SK-N-SH (cell line): ENCODE results near the gene FRMD1. TPM values are rescaled to one million over a fixed set of nuclear protein-coding genes. Genes with fewer than 3 reads are reported as not detected.

ENCODE experiments used
- CTCF ChIA-PET: fragments of 300-600, 350-600 bp; formaldehyde crosslinking; extraction: SDS; loops from one replicate; lab custom pipeline; 2021; lab: Yijun Ruan, JAX
- POLR2A ChIA-PET: fragments of 350-600 bp; sonication (Branson Sonifier 250); formaldehyde crosslinking; extraction: SDS; loops from one replicate; lab custom pipeline; 2020; ENCODE audit warnings: antibody characterized with exemption, inconsistent platforms; lab: Yijun Ruan, JAX
- DNase-seq: peaks from one replicate; pipeline ENCODE4 v3.0.0; 2012
- H2AFZ ChIP-seq: fragments of 200-600 bp; sonication (generic); 2 replicates; pipeline ENCODE4 v1.8.1; 2016; ENCODE audit warnings: antibody characterized with exemption, mild to moderate bottlenecking, low read depth
- H3F3A ChIP-seq: fragments of 200-600 bp; sonication (generic); replicated peaks from 2 replicates; pipeline ENCODE3; 2016; ENCODE audit warnings: antibody characterized with exemption, mild to moderate bottlenecking; ENCODE audit not compliant: insufficient read depth
- H3K27ac ChIP-seq, 2 experiments: fragments of 200-500 bp in 1 of 2; fragments of 200-600 bp in 1 of 2; sonication (Bioruptor generic) in 1 of 2; sonication (generic), shearing (Covaris generic) in 1 of 2; 2 replicates each; pipeline versions ENCODE4 v1.5.1 to v1.6.1; 2014 to 2016; ENCODE audit warnings: low read depth in 2 of 2, inconsistent platforms in 1 of 2, low read length in 1 of 2, mild to moderate bottlenecking in 1 of 2, mixed read lengths in 1 of 2
- H3K27me3 ChIP-seq: fragments of 200-600 bp; sonication (generic), shearing (Covaris generic); 2 replicates; pipeline ENCODE4 v1.6.1; 2016; ENCODE audit warnings: mixed run types; ENCODE audit not compliant: insufficient read depth
- H3K36me3 ChIP-seq, 2 experiments: fragments of 200-500 bp in 1 of 2; fragments of 200-600 bp in 1 of 2; sonication (Bioruptor generic) in 1 of 2; sonication (generic) in 1 of 2; replicated peaks in 1 of 2; 2 replicates each; pipeline versions ENCODE3 to v1.5.1; 2014 to 2016; ENCODE audit warnings: low read length in 1 of 2, mild to moderate bottlenecking in 1 of 2; ENCODE audit not compliant: insufficient read depth in 2 of 2, control insufficient read depth in 1 of 2
- H3K4me1 ChIP-seq, 2 experiments: fragments of 200-500 bp in 1 of 2; fragments of 200-600 bp in 1 of 2; sonication (Bioruptor generic) in 1 of 2; sonication (generic), shearing (Covaris generic) in 1 of 2; 2 replicates each; pipeline versions ENCODE4 v1.5.1 to v1.6.1; 2014 to 2016; ENCODE audit warnings: low read depth in 1 of 2, low read length in 1 of 2, mixed run types in 1 of 2; ENCODE audit not compliant: insufficient read depth in 2 of 2, control insufficient read depth in 1 of 2
- H3K4me2 ChIP-seq: fragments of 200-600 bp; sonication (generic), shearing (Covaris generic); 2 replicates; pipeline ENCODE4 v1.6.1; 2017; ENCODE audit warnings: mixed run types
- H3K4me3 ChIP-seq, 2 experiments: fragments of 200-500 bp in 1 of 2; fragments of 200-600 bp in 1 of 2; sonication (Bioruptor generic) in 1 of 2; sonication (generic), shearing (Covaris generic) in 1 of 2; 2 replicates each; pipeline versions ENCODE4 v1.5.1 to v1.8.1; 2014 to 2016; ENCODE audit warnings: low read depth in 2 of 2, inconsistent platforms in 1 of 2, low read length in 1 of 2, mild to moderate bottlenecking in 1 of 2, mixed read lengths in 1 of 2, moderate library complexity in 1 of 2
- H3K79me2 ChIP-seq: fragments of 200-600 bp; sonication (generic); 2 replicates; pipeline ENCODE4 v1.8.1; 2017; ENCODE audit warnings: mild to moderate bottlenecking; ENCODE audit not compliant: insufficient read depth
- H3K9ac ChIP-seq: fragments of 200-600 bp; sonication (generic); 2 replicates; pipeline ENCODE4 v1.6.1; 2017; ENCODE audit warnings: mixed run types
- H3K9me2 ChIP-seq: fragments of 200-600 bp; sonication (generic); 2 replicates; pipeline ENCODE4 v1.6.1; 2017; ENCODE audit warnings: mixed run types
- H3K9me3 ChIP-seq: fragments of 200-600 bp; sonication (generic); 2 replicates; pipeline ENCODE4 v1.6.1; 2017; ENCODE audit warnings: mixed run types, mild to moderate bottlenecking, moderate library complexity
- H4K20me1 ChIP-seq: fragments of 200-600 bp; sonication (generic); 2 replicates; pipeline ENCODE4 v1.6.1; 2017; ENCODE audit warnings: mild to moderate bottlenecking, mixed run types; ENCODE audit not compliant: insufficient read depth
- ELF1 ChIP-seq: IDR thresholded peaks from 2 replicates; pipeline ENCODE4 v1.4.0; 2012
- EZH2phosphoT487 ChIP-seq: fragments of 200-600 bp; sonication (generic); IDR thresholded peaks from 2 replicates; pipeline ENCODE4 v1.6.1; 2017; ENCODE audit warnings: low read depth, mixed run types, mild to moderate bottlenecking, antibody characterized with exemption, moderate library complexity, borderline replicate concordance
- FOXM1 ChIP-seq: IDR thresholded peaks from 2 replicates; pipeline ENCODE4 v1.4.0; 2012; ENCODE audit warnings: low read depth, mild to moderate bottlenecking
- GABPA ChIP-seq: IDR thresholded peaks from 2 replicates; pipeline ENCODE4 v1.4.0; 2012; ENCODE audit warnings: low read depth, mild to moderate bottlenecking
- MEF2A ChIP-seq: IDR thresholded peaks from 2 replicates; pipeline ENCODE4 v1.4.0; 2012; ENCODE audit warnings: low read depth, borderline replicate concordance
- MXI1 ChIP-seq: IDR thresholded peaks from 2 replicates; pipeline ENCODE4 v1.6.1; 2012; ENCODE audit warnings: mild to moderate bottlenecking, low read depth, low read length, improper control_type of control experiment
- NFIC ChIP-seq: IDR thresholded peaks from 2 replicates; pipeline ENCODE4 v1.4.0; 2012; ENCODE audit warnings: borderline replicate concordance
- NRF1 ChIP-seq: IDR thresholded peaks from 2 replicates; pipeline ENCODE4 v1.6.1; 2012; ENCODE audit warnings: low read depth, mild to moderate bottlenecking, low read length
- POLR2AphosphoS5 ChIP-seq: IDR thresholded peaks from 2 replicates; pipeline ENCODE4 v1.6.1; 2012; ENCODE audit warnings: low read depth, low read length
- RAD21 ChIP-seq: IDR thresholded peaks from 2 replicates; pipeline ENCODE4 v1.6.1; 2012; ENCODE audit warnings: mild to moderate bottlenecking, low read length
- RFX5 ChIP-seq: IDR thresholded peaks from 2 replicates; pipeline ENCODE4 v1.6.1; 2012; ENCODE audit warnings: mild to moderate bottlenecking, improper control_type of control experiment, low read length
- RXRA ChIP-seq: IDR thresholded peaks from 2 replicates; pipeline ENCODE4 v1.4.0; 2012; ENCODE audit warnings: low read depth, mild to moderate bottlenecking, borderline replicate concordance
- SIN3A ChIP-seq: IDR thresholded peaks from 2 replicates; pipeline ENCODE4 v1.6.1; 2012; ENCODE audit warnings: low read depth, mild to moderate bottlenecking, low read length, moderate library complexity, borderline replicate concordance
- TAF1 ChIP-seq: IDR thresholded peaks from 2 replicates; pipeline ENCODE4 v1.6.1; 2012; ENCODE audit warnings: low read depth, mild to moderate bottlenecking, low read length, moderate library complexity, borderline replicate concordance
- TCF12 ChIP-seq: IDR thresholded peaks from 2 replicates; pipeline ENCODE4 v1.4.0; 2012
- TEAD4 ChIP-seq: IDR thresholded peaks from 2 replicates; pipeline ENCODE4 v1.4.0; 2012; ENCODE audit warnings: mild to moderate bottlenecking, borderline replicate concordance; ENCODE audit not compliant: insufficient read depth
- YY1 ChIP-seq: IDR thresholded peaks from 2 replicates; pipeline ENCODE4 v1.4.0; 2012; ENCODE audit warnings: low read depth, mild to moderate bottlenecking
- WGBS: methylation state at CpG from one replicate; pipeline ENCODE4 v1.1.6; 2017; ENCODE audit warnings: low lambda C conversion rate; 5-methylcytosine and 5-hydroxymethylcytosine counted together
- polyA plus RNA-seq, 3 experiments: library from polyadenylated mRNA; depleted of rRNA; stranded (reverse); fragments of >200 nt; gene quantifications; 2 replicates each; pipeline ENCODE4 v1.2.3, GENCODE V29; 2012
- TF ChIP-seq, protein P1 (sequence below): fragments of 150-350 bp; IDR thresholded peaks from 2 replicates; pipeline ENCODE4 v1.6.1; 2017; ENCODE audit warnings: antibody characterized with exemption, low read length, low read depth, borderline replicate concordance
- TF ChIP-seq, protein P2 (sequence below): IDR thresholded peaks from 2 replicates; pipeline ENCODE4 v1.4.0; 2012; ENCODE audit warnings: low read depth, borderline replicate concordance
- TF ChIP-seq, protein P3 (sequence below): fragments of 150-350 bp; IDR thresholded peaks from 2 replicates; pipeline ENCODE4 v1.6.1; 2016; ENCODE audit warnings: mild to moderate bottlenecking, low read depth, low read length
- TF ChIP-seq, protein P4 (sequence below): IDR thresholded peaks from 2 replicates; pipeline ENCODE4 v1.4.0; 2012; ENCODE audit warnings: low read depth, borderline replicate concordance

Gene FRMD1
- polyA plus RNA-seq, 1 of the 3 experiments (the other 2 are of a cell fraction): not detected

DNA sequence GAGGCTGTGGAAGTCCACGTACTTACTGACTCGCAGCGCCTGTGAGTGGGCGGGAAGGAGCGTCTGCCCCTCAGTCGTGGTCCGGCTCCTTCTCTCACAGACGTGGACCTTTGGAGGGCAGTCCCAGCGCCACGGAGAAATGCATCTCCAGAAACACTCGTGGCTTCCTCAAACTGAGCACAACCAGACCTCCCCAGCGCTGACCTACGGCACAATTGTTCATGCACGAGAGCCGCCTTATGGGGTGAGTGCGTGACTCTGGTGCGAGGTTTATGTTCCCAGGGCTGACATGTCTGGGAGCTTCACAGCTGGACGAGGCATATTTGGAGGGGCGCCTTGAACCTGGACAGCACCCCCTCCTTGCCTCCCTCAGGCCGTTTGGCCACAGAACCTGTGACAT is 29.7 kb downstream of the FRMD1 start:
- no peak overlapping the region for H3K27ac ChIP-seq
- H3K4me1 ChIP-seq: peaks cover 0 to 10% of the 10 kb centered on the region in 2 experiments; a peak in 1 of 4 replicates
- no peak overlapping the region for H2AFZ ChIP-seq
- no peaks in the 10 kb centered on the region for H3K9me2 ChIP-seq
- H3K36me3 ChIP-seq: no peaks in the 10 kb centered on the region
- no peaks in the 10 kb centered on the region for H3F3A ChIP-seq
- no peak overlapping the region for H3K4me3 ChIP-seq
- H3K27me3 ChIP-seq: no peaks in the 10 kb centered on the region
- H4K20me1 ChIP-seq: no peaks in the 10 kb centered on the region
- H3K79me2 ChIP-seq: no peaks in the 10 kb centered on the region
- no peak for TF ChIP-seq TCF12
- no peak for TF ChIP-seq POLR2AphosphoS5
- no peak for TF ChIP-seq TAF1
- TF ChIP-seq MEF2A: no peak
- no peak for TF ChIP-seq FOXM1
- TF ChIP-seq SIN3A: no peak
- TF ChIP-seq, all 33 proteins: peak for 0
- POLR2A ChIA-PET: interaction anchor here (0.6 kb wide), 1 partner anchor 123 kb away, joined by 3 read pairs; no protein-coding TSS in a partner anchor
- Histone ChIP-seq H3K9me3 (no peaks in the 10 kb centered on the region), H3K9ac (no peak overlapping the region), H3K4me2 (no peak overlapping the region)
- WGBS: 76% methylated on average over 12 of the region's 20 CpGs
- CTCF ChIA-PET: interaction anchor here (1.4 kb wide), 1 partner anchor 143 kb away, joined by 3 read pairs; no protein-coding TSS in a partner anchor
- DNase-seq: no peak

DNA sequence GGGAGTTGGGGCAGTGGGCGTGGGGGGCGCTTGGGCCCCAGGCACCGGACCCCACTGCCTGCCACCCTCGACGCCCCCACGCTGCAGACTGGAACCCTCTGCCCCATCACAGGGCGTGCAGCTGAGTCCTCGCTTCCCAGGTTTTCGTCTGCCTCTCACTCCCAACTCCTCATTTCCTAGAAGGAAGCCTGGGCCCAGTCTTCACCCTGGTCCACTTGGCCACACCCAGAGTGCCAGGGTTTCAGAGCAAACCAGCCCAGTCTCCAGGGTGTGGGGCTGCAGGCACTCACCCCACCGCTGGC is 30.3 kb downstream of the FRMD1 start:
- TF ChIP-seq SIN3A (no peak), POLR2AphosphoS5 (no peak), TCF12 (no peak), NFIC (no peak), NRF1 (no peak), RXRA (no peak), RAD21 (no peak), YY1 (no peak), RFX5 (no peak), MXI1 (no peak), ELF1 (no peak), TAF1 (no peak), GABPA (no peak), EZH2phosphoT487 (no peak), TEAD4 (no peak)
- TF ChIP-seq, protein P1, sequence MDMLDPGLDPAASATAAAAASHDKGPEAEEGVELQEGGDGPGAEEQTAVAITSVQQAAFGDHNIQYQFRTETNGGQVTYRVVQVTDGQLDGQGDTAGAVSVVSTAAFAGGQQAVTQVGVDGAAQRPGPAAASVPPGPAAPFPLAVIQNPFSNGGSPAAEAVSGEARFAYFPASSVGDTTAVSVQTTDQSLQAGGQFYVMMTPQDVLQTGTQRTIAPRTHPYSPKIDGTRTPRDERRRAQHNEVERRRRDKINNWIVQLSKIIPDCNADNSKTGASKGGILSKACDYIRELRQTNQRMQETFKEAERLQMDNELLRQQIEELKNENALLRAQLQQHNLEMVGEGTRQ: no peak
- TF ChIP-seq, protein P2, sequence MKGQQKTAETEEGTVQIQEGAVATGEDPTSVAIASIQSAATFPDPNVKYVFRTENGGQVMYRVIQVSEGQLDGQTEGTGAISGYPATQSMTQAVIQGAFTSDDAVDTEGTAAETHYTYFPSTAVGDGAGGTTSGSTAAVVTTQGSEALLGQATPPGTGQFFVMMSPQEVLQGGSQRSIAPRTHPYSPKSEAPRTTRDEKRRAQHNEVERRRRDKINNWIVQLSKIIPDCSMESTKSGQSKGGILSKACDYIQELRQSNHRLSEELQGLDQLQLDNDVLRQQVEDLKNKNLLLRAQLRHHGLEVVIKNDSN: no peak
- TF ChIP-seq, protein P3, sequence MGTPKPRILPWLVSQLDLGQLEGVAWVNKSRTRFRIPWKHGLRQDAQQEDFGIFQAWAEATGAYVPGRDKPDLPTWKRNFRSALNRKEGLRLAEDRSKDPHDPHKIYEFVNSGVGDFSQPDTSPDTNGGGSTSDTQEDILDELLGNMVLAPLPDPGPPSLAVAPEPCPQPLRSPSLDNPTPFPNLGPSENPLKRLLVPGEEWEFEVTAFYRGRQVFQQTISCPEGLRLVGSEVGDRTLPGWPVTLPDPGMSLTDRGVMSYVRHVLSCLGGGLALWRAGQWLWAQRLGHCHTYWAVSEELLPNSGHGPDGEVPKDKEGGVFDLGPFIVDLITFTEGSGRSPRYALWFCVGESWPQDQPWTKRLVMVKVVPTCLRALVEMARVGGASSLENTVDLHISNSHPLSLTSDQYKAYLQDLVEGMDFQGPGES: no peak
- TF ChIP-seq, protein P4, sequence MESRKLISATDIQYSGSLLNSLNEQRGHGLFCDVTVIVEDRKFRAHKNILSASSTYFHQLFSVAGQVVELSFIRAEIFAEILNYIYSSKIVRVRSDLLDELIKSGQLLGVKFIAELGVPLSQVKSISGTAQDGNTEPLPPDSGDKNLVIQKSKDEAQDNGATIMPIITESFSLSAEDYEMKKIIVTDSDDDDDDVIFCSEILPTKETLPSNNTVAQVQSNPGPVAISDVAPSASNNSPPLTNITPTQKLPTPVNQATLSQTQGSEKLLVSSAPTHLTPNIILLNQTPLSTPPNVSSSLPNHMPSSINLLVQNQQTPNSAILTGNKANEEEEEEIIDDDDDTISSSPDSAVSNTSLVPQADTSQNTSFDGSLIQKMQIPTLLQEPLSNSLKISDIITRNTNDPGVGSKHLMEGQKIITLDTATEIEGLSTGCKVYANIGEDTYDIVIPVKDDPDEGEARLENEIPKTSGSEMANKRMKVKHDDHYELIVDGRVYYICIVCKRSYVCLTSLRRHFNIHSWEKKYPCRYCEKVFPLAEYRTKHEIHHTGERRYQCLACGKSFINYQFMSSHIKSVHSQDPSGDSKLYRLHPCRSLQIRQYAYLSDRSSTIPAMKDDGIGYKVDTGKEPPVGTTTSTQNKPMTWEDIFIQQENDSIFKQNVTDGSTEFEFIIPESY: no peak
- TF ChIP-seq, all 33 proteins: peak for 0
- no peaks in the 10 kb centered on the region for H3K9me2 ChIP-seq
- DNase-seq: no peak
- H3K27ac ChIP-seq: no peak overlapping the region
- ChIA-PET CTCF (interaction anchor here (0.7 to 1.4 kb wide), 2 partner anchors 12 to 142 kb away, joined by 3 to 4 read pairs; no protein-coding TSS in a partner anchor), POLR2A (interaction anchor here (0.6 kb wide), 1 partner anchor 122 kb away, joined by 3 read pairs; no protein-coding TSS in a partner anchor)
- peaks cover 0 to 10% of the 10 kb centered on the region in 2 experiments; a peak in 1 of 4 replicates for H3K4me1 ChIP-seq
- no peaks in the 10 kb centered on the region for H3K36me3 ChIP-seq
- H3F3A ChIP-seq: no peaks in the 10 kb centered on the region
- H3K79me2 ChIP-seq: no peaks in the 10 kb centered on the region
- H3K4me2 ChIP-seq: no peak overlapping the region
- no peak overlapping the region for H3K9ac ChIP-seq
- H3K9me3 ChIP-seq: no peaks in the 10 kb centered on the region
- H3K27me3 ChIP-seq: no peaks in the 10 kb centered on the region
- H3K4me3 ChIP-seq: no peak overlapping the region
- no peaks in the 10 kb centered on the region for H4K20me1 ChIP-seq
- WGBS: 38% methylated on average over 8 of the region's 10 CpGs
- H2AFZ ChIP-seq: no peak overlapping the region
